Body of pancreas (tissue), 4 donors: ENCODE data around the gene HOXB4. TPM values are rescaled to one million over a fixed set of nuclear protein-coding genes. Genes with fewer than 3 reads are reported as not detected.

Source experiments
- ATAC-seq: fragments of 150-250 bp; one replicate; pipeline ENCODE4 v1.9.1; 2016
- DNase-seq, 4 donors: peaks; one replicate each; pipeline ENCODE4 v3.0.0-alpha.2; 2019
- H3K27ac ChIP-seq, 4 donors: fragments of 200-600 bp; sonication (generic); 1 replicate in 3 of 4; 2 replicates in 1 of 4; pipeline versions ENCODE4 v1.5.1 to v1.6.1; 2016 to 2019; ENCODE audit warnings: mild to moderate bottlenecking in 1 of 4, mixed read lengths in 1 of 4, moderate library complexity in 1 of 4
- H3K27me3 ChIP-seq, 2 donors: fragments of 200-600 bp; sonication (generic); one replicate each; pipeline ENCODE4 v1.6.0; 2016; ENCODE audit warnings: mild to moderate bottlenecking in 1 of 2
- H3K36me3 ChIP-seq, 2 donors: fragments of 200-600 bp; sonication (generic); replicated peaks in 1 of 2; 2 replicates each; pipeline ENCODE4 v1.5.1; 2016; ENCODE audit warnings: low read depth in 2 of 2; ENCODE audit not compliant: insufficient read depth in 1 of 2
- H3K4me1 ChIP-seq: fragments of 200-600 bp; sonication (generic); one replicate; pipeline ENCODE4 v1.6.0; 2016
- H3K4me3 ChIP-seq, 2 donors: fragments of 200-600 bp; sonication (generic); 1 replicate in 1 of 2; 2 replicates in 1 of 2; pipeline ENCODE4 v1.5.1; 2016 to 2019
- H3K9me3 ChIP-seq, 3 donors: fragments of 200-600 bp; sonication (generic); 1 replicate in 2 of 3; 2 replicates in 1 of 3; pipeline ENCODE4 v1.5.1; 2016
- CTCF ChIP-seq, 7 experiments: fragments of 450-650 bp in 4 of 7; fragments of 200-600 bp in 3 of 7; sonication (generic) in 3 of 7; IDR thresholded peaks; one replicate each; pipeline ENCODE4 v1.5.1; 2016 to 2019; ENCODE audit warnings: antibody characterized with exemption in 7 of 7
- POLR2A ChIP-seq, 3 donors: fragments of 450-650 bp; IDR thresholded peaks; one replicate each; pipeline ENCODE4 v1.6.1; 2016; ENCODE audit warnings: antibody characterized with exemption in 3 of 3, mild to moderate bottlenecking in 2 of 3
- WGBS, 2 donors: methylation state at CpG; one replicate each; pipeline ENCODE4 v1.1.5; 2017; 5-methylcytosine and 5-hydroxymethylcytosine counted together
- intact Hi-C: fragments of 100-400 bp; cut with DNase I; formaldehyde crosslinking; loops from one replicate; pipeline ENCODE4 v1.15.1; 2023
- total RNA-seq, 2 donors: library from RNA; depleted of rRNA; stranded (reverse); fragments of >200 nt; gene quantifications; one replicate each; pipeline ENCODE4 v1.1.0, GENCODE V29; 2016

HOXB4 gene
- total RNA-seq, 2 donors from 2014 or later, result 0.26 to 2.3 TPM

- ATAC-seq (no peak), DNase-seq (no peak)
- Histone ChIP-seq H3K9me3 (no peaks in the 10 kb centered on the region), H3K27me3 (peaks cover 0 to 45% of the 10 kb centered on the region in 2 donors), H3K27ac (peak overlapping the region in 2 of 4 donors; percentile 29 to 43), H3K4me1 (peaks cover 13% of the 10 kb centered on the region), H3K36me3 (no peaks in the 10 kb centered on the region), H3K4me3 (no peak overlapping the region)
- intact Hi-C loops, result no loop called here
- WGBS, 2 donors, result 79 to 83% methylated on average over 1 of the region's 1 CpG
- no peak for TF ChIP-seq POLR2A (IDR thresholded peaks at IDR 0.05)
- TF ChIP-seq CTCF (IDR thresholded peaks at IDR 0.05), result no peak
Observed at GRCh38 chr17:48571826-48572417, 6.2 kb downstream of the HOXB4 start.

- no peak for DNase-seq
- Histone ChIP-seq H3K36me3 (no peaks in the 10 kb centered on the region), H3K27ac (peak overlapping the region in 3 of 4 donors; percentile 8 to 43 (median 29)), H3K4me3 (no peak overlapping the region), H3K27me3 (peaks cover 0 to 40% of the 10 kb centered on the region in 2 donors), H3K9me3 (no peaks in the 10 kb centered on the region), H3K4me1 (peaks cover 11% of the 10 kb centered on the region)
- 14 to 22% methylated on average over 26 of the region's 26 CpGs for WGBS, 2 donors
- TF ChIP-seq CTCF (IDR thresholded peaks at IDR 0.05) (no peak), POLR2A (IDR thresholded peaks at IDR 0.05) (no peak)
- ATAC-seq, result no peak
- intact Hi-C loops, result no loop called here
Observed at GRCh38 chr17:48571024-48571818, 6.9 kb downstream of the HOXB4 start.

GRCh38 chr17:48570325-48571023 lies 7.7 kb downstream of the HOXB4 start:
- Histone ChIP-seq H3K4me1 (peaks cover 7% of the 10 kb centered on the region), H3K36me3 (no peaks in the 10 kb centered on the region), H3K4me3 (no peak overlapping the region), H3K27me3 (peaks cover 0 to 33% of the 10 kb centered on the region in 2 donors), H3K9me3 (no peaks in the 10 kb centered on the region), H3K27ac (peak overlapping the region in 1 of 4 donors; percentile 8)
- DNase-seq (no peak), ATAC-seq (no peak)
- 11 to 12% methylated on average over 15 to 19 of the region's 19 CpGs for WGBS, 2 donors
- no peak for TF ChIP-seq CTCF (IDR thresholded peaks at IDR 0.05)
- TF ChIP-seq POLR2A (IDR thresholded peaks at IDR 0.05), result no peak
- intact Hi-C loops, result no loop called here

- H3K4me1 ChIP-seq, result peaks cover 7% of the 10 kb centered on the region
- DNase-seq, result no peak
Observed at GRCh38 chr17:48569674-48570324, 8.4 kb downstream of the HOXB4 start.

More at GRCh38 chr17:48569674-48570324, 8.4 kb downstream of the HOXB4 start:
- intact Hi-C loops, result no loop called here
- Histone ChIP-seq H3K9me3 (no peaks in the 10 kb centered on the region), H3K36me3 (no peaks in the 10 kb centered on the region), H3K4me3 (no peak overlapping the region), H3K27me3 (peaks cover 0 to 29% of the 10 kb centered on the region in 2 donors), H3K27ac (peak overlapping the region in 1 of 4 donors; percentile 7)
- WGBS, 2 donors, result 10 to 22% methylated on average over 6 of the region's 6 CpGs
- no peak for ATAC-seq
- TF ChIP-seq CTCF (IDR thresholded peaks at IDR 0.05) (no peak), POLR2A (IDR thresholded peaks at IDR 0.05) (no peak)
